GM21390 (cell line): Measurements from ENCODE around the gene COL26A1.

Experiments
- ATAC-seq: cut with Tn5 transposase; IDR thresholded peaks from one replicate; pipeline ENCODE4 v1.9.1; 2021; ENCODE audit not compliant: unreplicated experiment

The COL26A1 gene

DNA sequence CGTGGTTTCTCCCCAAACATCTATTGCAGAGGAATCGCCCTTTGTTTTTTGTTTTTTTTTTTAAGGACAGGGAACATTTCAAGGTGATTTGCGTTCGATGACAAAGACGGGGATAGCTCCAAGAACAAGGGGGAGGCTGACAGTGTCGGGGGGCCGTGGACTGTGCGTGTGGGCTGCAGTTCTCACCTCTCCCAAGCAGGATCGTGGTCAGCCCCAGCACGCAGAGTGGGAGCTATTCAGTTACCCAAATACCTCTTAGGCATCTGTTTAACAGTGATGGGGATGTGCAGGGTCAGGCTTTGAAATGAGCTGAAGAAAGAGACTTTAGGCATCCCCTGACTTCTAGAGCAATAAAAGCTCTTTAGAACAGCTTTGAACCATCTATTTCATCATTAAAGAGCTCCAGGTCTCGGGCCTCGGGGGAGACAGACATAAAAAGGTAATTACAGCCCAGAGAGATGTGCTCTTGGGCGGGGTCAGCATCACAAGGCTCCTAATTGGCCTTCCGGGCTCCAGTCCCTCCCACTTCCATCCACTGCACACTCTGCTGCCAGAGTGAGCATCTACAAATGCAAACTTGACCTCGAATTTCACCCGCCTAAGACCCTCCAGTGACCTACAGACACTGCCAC, 169.2 kb downstream of the COL26A1 start:
- no peak for ATAC-seq

GRCh38 chr7:101532400-101533102, 169.9 kb downstream of the COL26A1 start:
- no peak for ATAC-seq

GRCh38 chr7:101533103-101533465, 170.4 kb downstream of the COL26A1 start:
- no peak for ATAC-seq

DNA sequence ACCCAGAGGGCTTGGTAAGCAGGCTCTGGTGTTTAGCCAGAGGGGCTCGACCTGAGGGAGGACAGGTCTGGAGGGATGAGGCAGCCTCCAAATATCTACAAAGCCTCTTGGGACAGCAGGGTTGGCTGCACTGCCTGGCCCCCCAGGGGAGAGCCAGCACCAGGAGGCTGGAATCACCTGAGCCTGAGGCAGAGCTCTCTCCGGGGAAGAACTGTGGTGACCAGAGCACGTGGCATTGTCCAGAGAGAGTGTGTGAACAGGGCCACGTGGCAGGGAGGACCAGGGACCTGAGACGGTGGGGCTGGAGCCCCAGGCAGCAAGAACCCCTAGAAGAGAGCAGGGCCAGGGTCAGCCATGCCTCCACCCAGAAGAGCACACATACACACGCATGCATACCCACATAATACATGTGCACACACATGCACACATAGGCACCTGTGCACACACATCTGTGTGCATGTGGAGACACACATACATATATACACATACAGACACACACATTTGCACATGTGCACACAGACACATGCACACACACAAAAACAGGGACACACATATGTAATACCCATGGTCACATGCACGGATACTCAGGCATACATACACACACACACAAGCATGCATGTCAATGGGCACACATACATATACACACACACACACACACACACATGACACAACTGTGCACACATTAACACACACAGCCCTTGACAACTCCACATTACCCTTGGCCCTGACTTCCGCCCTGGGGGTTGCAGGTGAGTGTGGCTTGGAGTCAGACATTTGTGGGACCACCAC, 171.5 kb downstream of the COL26A1 start:
- no peak for ATAC-seq

DNA sequence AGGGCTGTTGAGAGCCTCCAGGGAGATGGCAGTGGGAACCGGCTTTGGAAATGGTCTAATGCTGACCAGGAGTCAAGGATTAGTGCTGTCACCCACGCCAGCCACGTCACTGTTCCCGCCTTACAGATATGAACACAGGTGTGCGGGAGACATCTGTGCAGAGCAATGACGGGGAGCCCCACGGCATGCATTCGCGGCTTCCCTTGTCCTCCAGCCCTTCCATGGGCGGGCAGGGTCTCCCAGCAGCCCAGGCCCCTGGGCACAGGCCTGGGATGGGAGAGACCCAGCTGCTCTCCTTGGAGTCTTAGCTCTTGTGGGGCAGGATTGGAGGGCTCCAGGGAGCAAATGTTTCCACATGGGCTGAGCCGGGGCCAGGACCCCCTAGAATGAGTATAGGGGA, 172.2 kb downstream of the COL26A1 start:
- ATAC-seq = no peak

GRCh38 chr7:101535351-101535751, 172.7 kb downstream of the COL26A1 start:
- no peak for ATAC-seq

- ATAC-seq = no peak
These were observed 173.6 kb downstream of the COL26A1 start for GRCh38 chr7:101536232-101536631.

- ATAC-seq = no peak
These were observed 174.0 kb downstream of the COL26A1 start for GRCh38 chr7:101536668-101537067.

DNA sequence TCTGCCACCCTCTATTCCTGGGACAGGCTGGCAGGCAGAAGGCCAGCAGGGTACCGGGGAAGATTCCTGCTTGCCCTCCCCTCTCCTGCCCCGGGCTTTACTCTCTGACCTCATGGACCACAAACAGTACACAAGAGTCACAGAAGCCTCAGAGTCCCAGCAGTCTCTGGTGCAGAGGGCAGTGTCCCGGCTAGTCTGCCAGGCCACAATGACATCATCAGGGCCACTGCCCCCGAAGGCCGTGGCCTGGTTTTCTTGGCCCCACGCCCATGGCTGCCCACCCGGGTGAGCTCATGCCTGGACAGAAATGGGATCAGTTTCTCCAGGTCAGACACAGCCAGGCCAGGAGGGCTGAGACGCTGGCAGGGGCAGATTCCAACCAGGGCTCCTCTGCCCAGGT, 174.5 kb downstream of the COL26A1 start:
- no peak for ATAC-seq

DNA sequence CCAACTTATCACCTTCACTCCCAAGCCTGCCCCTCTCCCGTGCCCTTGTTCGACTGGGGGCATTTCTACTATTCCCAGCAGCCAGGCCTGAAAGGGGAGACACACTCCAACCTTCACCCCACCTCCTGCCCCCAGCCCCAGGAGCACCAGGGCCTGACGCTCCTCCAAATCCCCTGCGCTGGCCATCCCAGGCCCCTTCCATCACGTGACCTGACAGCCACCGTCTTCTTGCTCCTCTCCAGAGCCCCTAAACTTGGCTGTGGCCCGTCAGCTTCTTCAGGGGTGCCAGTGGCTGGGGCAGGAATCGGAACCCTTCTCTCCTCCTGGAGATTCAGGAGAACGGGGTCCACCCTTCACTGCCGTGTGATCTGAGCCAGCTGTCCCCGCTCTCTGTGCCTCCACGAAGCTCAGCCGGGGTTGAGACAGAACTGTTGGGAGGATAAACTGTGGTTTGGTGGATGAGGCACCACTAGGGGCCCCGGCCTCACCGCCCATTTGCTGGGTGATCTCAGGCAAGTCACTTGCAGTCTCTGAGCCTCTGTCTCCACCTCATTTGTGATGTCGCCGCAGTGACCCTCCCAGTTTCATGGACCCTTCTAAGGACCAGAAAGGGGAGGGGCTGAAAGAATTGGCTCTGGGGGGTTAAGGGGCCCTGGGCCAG, 175.4 kb downstream of the COL26A1 start:
- no peak for ATAC-seq

DNA sequence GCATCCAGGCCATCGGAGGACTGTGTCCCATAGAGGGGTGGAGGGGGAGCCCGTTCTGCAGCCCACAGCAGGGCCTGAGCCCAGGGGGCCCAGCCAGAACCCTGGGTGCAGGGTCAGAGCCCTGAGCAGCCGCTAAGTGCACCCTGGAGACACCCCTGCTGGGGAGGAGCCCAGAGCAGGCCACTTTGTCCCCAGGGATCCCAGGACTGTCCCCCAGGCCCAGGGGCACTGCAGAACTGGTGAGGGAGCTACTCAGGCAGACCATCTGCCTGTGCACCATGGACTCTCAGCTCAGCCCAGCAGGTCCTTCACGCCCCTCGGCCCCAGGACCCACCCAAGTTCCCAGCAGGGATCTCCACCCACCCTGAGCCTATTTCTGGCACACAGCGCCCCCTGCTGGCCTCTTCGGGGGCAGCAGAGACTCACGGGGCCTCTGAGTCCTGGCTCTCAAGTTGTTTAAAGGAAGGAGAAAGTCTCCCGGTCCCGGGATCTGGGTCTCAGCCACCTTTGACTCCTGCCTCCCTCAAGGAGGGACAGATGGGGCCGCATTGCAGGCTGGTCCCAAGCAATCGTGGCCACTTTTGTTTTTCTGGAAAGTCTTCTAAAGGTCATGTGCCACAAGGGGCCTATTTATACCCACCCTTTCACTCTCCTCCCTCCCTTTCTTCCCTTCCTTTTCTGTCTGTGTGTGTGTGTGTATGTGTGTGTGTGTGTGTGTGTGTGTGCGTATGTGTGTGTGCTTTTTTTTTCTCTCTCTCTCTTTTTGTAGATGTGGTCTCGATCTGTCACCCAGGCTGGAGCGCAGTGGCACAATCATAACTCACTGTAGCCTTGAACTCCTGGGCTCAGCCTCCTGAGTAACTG, 176.2 kb downstream of the COL26A1 start:
- no peak for ATAC-seq

DNA sequence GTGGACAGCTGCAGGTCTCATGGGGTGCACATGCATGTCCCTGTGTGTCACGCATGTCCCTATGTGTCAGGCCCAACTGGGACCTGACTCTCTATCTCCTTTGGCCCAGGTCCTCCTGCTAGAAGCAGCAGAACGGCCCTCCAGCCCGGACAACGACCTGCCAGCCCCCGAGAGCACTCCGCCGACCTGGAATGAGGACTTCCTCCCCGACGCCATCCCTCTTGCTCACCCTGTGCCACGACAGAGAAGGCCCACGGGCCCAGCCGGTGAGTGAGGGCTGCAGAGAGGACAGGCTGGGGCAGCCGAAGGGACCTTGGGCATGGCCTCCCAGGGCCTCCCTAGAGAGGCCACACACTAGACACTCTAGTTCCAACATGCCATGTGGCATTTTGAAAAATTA, 177.1 kb downstream of the COL26A1 start:
- ATAC-seq = no peak

GRCh38 chr7:101542527-101543241, 180.0 kb downstream of the COL26A1 start:
- no peak for ATAC-seq

- no peak for ATAC-seq
These were observed 180.6 kb downstream of the COL26A1 start for GRCh38 chr7:101543242-101543766.

GRCh38 chr7:101543846-101544245, 181.2 kb downstream of the COL26A1 start:
- no peak for ATAC-seq

DNA sequence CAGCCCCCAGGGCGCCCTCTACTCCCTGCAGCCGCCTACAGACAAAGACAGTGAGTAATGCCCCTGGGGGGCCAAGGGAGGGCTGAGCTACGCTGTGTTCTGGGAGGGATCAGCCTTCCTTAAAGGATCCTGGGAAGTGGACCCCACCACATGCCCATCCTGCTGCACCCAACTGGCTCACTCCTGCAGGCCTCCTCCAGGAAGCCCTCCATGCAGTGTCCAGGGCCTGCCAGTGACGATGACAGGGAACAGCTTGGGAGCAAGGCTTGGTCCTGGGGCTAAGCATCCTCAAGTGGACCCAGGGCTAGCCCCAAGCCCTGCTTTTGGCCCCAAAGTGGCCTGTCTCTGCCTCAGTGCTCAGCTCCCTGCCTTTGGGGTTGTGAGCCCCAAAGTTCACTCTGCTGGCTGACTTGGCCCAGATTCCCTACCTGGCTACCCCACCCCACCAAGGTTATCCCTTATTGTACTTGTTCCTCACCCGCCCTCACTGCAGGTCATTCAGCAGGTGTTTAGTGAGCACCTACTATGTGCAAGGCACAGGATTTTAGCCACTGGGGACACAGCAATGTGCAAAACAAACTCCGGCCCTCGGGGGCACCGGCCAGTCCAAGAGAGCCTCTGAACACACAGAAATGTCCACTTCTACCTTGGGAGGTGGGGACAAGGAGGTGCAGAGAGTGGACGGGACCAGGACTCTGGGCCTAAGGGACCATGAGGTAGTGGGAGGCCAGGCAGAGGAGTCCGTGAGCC, 182.9 kb downstream of the COL26A1 start:
- ATAC-seq = no peak

DNA sequence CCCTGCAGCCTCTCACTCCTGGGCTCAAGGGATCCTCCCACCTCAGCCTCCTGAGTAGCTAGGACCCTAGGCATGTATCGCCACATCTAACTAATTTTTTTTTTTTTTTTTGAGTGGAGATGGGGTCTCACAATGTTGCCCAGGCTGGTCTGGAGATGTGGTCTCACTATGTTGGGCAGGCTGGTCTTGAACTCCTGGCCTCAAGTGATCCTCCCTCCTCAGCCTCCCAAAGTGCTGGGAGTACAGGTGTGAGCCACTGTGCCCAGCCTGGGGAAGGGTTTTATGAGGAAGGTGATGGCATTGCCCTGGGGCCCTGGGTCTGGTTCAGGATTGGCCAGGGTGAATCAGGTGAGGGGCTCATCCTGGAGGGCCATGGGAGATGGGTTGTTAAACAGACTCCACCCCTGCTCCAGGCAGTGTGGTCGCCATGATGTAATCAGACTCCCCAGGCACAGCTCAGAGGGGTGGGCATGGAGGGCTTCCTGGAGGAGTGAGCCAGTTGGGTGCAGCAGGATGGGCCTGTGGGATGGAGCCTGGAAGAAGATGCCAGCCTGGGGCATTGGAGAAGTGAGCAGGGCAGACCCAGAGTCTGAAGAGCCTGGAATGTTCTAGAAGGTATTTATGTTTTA, 183.7 kb downstream of the COL26A1 start:
- ATAC-seq = no peak

DNA sequence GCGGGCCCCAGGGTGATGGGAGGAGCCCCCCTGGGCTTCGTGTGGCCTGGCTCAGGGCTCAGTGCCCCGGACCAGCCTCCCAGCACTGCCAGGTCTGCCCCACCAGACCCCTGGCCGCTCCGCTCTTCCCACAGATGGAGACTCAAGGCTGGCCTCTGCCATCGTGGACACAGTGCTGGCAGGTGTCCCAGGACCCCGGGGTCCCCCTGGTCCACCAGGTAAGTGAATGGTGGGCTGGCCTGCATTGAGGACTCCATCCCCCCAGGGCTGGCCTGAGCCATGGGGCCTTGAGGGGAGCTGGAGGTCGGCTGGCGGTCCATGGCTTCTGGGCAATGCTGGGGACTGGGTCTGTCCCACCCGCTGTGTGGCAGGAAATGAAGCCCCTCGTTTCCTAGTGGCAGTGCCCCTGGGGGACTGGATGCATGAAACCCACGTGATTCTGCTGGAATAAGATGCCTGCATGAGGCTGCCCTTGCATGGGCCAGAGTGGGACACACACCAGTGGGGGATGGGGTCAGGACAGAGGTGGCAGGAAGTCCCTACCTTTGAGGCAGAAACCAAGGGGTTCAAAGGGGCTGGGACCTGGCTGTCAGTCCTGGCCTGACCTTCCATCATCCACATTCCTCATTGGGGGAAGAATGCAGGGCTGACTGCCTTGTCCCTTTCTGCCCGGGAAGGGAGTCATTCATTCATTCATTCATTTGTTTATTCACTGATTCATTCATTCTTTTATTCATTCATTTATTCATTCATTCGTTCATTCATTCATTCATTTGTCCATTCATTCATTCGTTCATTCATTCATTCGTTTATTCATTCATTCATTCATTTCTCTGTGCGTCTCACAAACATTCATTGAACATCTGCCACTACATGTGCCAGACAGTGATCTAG, 184.6 kb downstream of the COL26A1 start:
- ATAC-seq = no peak
